Esophagus muscularis mucosa (tissue), 4 donors: ENCODE measurements around the gene SERF2. TPM values are rescaled to one million over a fixed set of nuclear protein-coding genes. Genes with fewer than 3 reads are reported as not detected.

ENCODE experiments used
- DNase-seq: peaks from one replicate; pipeline ENCODE4 v3.0.0-alpha.2; 2017; ENCODE audit errors: extremely low spot score
- H3K27ac ChIP-seq, 4 donors: fragments of 200-600 bp; sonication (generic); replicated peaks in 1 of 4; 1 replicate in 3 of 4; 2 replicates in 1 of 4; pipeline ENCODE4 v1.5.1; 2016 to 2019; ENCODE audit warnings: mild to moderate bottlenecking in 1 of 4
- H3K27me3 ChIP-seq, 4 donors: fragments of 200-600 bp; sonication (generic); one replicate each; pipeline versions ENCODE4 v1.5.1 to v1.6.0; 2016 to 2019
- H3K36me3 ChIP-seq, 4 donors: fragments of 200-600 bp; sonication (generic); one replicate each; pipeline ENCODE4 v1.5.1; 2016 to 2019
- H3K4me1 ChIP-seq, 4 donors: fragments of 200-600 bp; sonication (generic); one replicate each; pipeline ENCODE4 v1.5.1; 2016 to 2019
- H3K4me3 ChIP-seq, 4 donors: fragments of 200-600 bp; sonication (generic); 1 replicate in 2 of 4; 2 replicates in 2 of 4; pipeline ENCODE4 v1.5.1; 2016 to 2019; ENCODE audit warnings: mild to moderate bottlenecking in 4 of 4, moderate library complexity in 1 of 4
- H3K9me3 ChIP-seq, 4 donors: fragments of 200-600 bp; sonication (generic); 1 replicate in 3 of 4; 2 replicates in 1 of 4; pipeline ENCODE4 v1.5.1; 2016 to 2019
- EP300 ChIP-seq: sonication (generic); formaldehyde crosslinking; IDR thresholded peaks from one replicate; pipeline ENCODE4 v1.6.1; 2017; ENCODE audit warnings: antibody characterized with exemption
- POLR2A ChIP-seq: fragments of 450-650 bp; IDR thresholded peaks from one replicate; pipeline ENCODE4 v1.6.1; 2017; ENCODE audit warnings: antibody characterized with exemption, moderate library complexity, mild to moderate bottlenecking, low read depth
- POLR2AphosphoS5 ChIP-seq, 2 donors: sonication (generic); formaldehyde crosslinking; IDR thresholded peaks; one replicate each; pipeline ENCODE4 v1.6.1; 2017; ENCODE audit warnings: antibody characterized with exemption in 2 of 2
- WGBS: methylation state at CpG from one replicate; pipeline ENCODE4 v1.1.5; 2018; 5-methylcytosine and 5-hydroxymethylcytosine counted together
- intact Hi-C: fragments of 100-400 bp; cut with DNase I; formaldehyde crosslinking; loops from one replicate; pipeline ENCODE4 v1.15.1; 2023
- total RNA-seq, 4 donors: library from RNA; depleted of rRNA; stranded (reverse); fragments of >200 nt; gene quantifications; one replicate each; pipeline versions ENCODE4 v1.1.0 to v1.2.1, GENCODE V29; 2016
- TF ChIP-seq, protein P1 (sequence below), 3 experiments: fragments of 200-600 bp in 2 of 3; fragments of 450-650 bp in 1 of 3; sonication (generic) in 2 of 3; IDR thresholded peaks; one replicate each; pipeline ENCODE4 v1.5.1; 2017 to 2019; ENCODE audit warnings: antibody characterized with exemption in 3 of 3, mild to moderate bottlenecking in 2 of 3, moderate library complexity in 1 of 3

The SERF2 gene
- total RNA-seq, 4 donors from 2014 or later = 625 to 874 (median 721) TPM

DNA sequence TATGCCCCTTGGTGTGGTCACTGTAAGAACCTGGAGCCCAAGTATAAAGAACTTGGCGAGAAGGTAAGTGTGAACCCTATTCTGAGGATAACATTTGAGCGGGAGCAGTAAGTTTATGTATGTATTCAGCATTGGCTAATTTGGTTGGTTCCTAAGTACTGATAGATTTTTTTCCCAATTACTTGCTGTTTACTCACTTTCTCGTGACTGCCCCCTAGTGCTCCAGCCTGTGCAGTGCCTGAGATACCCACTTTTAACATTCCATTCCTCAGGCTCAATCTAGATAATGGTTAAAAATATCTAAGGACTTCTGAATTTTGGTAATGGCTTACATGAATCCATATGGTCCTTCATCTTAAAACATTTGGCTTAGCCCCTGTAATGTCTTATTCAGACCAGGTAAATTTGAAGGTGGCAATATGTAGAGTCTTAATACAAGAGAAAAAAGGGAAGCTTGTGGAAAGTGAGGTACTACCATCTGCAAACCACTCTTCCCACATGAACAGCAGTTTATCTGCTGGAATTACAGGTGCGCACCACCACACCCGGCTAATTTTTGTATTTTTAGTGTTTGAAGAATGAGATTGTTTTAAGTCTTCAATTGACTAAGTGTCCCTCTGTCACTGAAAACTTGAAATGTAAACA lies 22.4 kb upstream of the SERF2 start:
- no peak for DNase-seq
- H3K4me1 ChIP-seq = no peaks in the 10 kb centered on the region
- H3K4me3 ChIP-seq = no peak overlapping the region
- H3K9me3 ChIP-seq = no peaks in the 10 kb centered on the region
- no peaks in the 10 kb centered on the region for H3K27me3 ChIP-seq
- intact Hi-C loops = no loop called here
- no peak overlapping the region for H3K27ac ChIP-seq
- no peak for TF ChIP-seq EP300
- TF ChIP-seq POLR2A = no peak
- no peak for TF ChIP-seq POLR2AphosphoS5 (IDR thresholded peaks at IDR 0.05)
- TF ChIP-seq, protein P1, sequence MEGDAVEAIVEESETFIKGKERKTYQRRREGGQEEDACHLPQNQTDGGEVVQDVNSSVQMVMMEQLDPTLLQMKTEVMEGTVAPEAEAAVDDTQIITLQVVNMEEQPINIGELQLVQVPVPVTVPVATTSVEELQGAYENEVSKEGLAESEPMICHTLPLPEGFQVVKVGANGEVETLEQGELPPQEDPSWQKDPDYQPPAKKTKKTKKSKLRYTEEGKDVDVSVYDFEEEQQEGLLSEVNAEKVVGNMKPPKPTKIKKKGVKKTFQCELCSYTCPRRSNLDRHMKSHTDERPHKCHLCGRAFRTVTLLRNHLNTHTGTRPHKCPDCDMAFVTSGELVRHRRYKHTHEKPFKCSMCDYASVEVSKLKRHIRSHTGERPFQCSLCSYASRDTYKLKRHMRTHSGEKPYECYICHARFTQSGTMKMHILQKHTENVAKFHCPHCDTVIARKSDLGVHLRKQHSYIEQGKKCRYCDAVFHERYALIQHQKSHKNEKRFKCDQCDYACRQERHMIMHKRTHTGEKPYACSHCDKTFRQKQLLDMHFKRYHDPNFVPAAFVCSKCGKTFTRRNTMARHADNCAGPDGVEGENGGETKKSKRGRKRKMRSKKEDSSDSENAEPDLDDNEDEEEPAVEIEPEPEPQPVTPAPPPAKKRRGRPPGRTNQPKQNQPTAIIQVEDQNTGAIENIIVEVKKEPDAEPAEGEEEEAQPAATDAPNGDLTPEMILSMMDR (IDR thresholded peaks at IDR 0.05) = peak; percentile 64 to 81 (median 72)
- peaks cover 59 to 92% (median 90%) of the 10 kb centered on the region in 4 donors for H3K36me3 ChIP-seq
- WGBS = 70% methylated on average over 5 of the region's 5 CpGs

DNA sequence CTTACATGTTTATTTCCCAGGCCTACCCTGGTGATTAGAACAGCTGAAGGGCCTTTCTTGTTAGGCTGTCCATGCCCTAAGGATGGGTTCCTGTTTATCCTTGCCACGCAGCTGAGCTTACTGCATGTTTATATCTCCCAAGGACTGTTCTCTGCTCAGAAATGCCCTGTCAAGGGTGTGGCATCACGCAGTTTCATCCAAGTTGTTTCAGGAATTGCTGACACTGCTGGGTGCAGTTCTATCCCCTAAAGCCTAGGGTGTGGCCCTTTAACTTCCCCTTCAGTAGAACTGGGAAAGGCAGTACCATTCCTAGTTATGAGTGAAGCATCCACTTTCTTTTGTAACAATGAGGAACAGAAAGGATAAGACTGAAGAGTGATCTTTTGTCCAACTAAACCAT lies 20.3 kb upstream of the SERF2 start:
- H3K9me3 ChIP-seq = no peaks in the 10 kb centered on the region
- H3K4me1 ChIP-seq = peaks cover 4 to 15% (median 14%) of the 10 kb centered on the region in 4 donors
- peak overlapping the region in 1 of 4 donors; percentile 5 for H3K27ac ChIP-seq
- DNase-seq = no peak
- intact Hi-C loops = no loop called here
- no peak for TF ChIP-seq EP300
- TF ChIP-seq POLR2AphosphoS5 (IDR thresholded peaks at IDR 0.05) = no peak
- TF ChIP-seq, protein P1 (IDR thresholded peaks at IDR 0.05) = no peak
- TF ChIP-seq POLR2A = no peak
- H3K27me3 ChIP-seq = no peaks in the 10 kb centered on the region
- peaks cover 42 to 71% (median 69%) of the 10 kb centered on the region in 4 donors for H3K36me3 ChIP-seq
- no peak overlapping the region for H3K4me3 ChIP-seq
- WGBS = 49% methylated on average over 2 of the region's 2 CpGs

DNA sequence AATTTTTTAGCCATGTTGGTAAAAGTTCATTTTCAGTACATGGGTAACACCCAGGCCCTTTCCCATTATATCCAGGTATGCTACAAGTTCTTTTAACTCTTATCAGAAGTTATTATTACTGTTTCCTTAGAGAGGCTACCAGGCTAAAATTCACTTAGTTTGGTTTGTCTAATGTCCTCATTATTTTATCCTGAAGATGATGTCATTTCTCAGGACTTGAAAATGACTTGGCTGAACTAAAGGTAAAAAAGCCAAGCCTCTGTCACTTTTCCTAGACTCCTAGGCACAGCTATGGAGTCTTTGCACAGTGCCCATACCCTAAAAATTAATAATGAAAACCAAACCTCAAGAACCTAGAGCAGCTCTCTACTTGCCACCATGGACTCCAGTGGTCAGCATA lies 19.5 kb upstream of the SERF2 start:
- DNase-seq = no peak
- Histone ChIP-seq H3K4me1 (peaks cover 4 to 21% (median 17%) of the 10 kb centered on the region in 4 donors), H3K27me3 (no peaks in the 10 kb centered on the region), H3K27ac (no peak overlapping the region), H3K4me3 (no peak overlapping the region), H3K36me3 (peaks cover 36 to 63% (median 61%) of the 10 kb centered on the region in 4 donors), H3K9me3 (no peaks in the 10 kb centered on the region)
- TF ChIP-seq POLR2A (no peak), POLR2AphosphoS5 (IDR thresholded peaks at IDR 0.05) (no peak), EP300 (no peak)
- TF ChIP-seq, protein P1 (IDR thresholded peaks at IDR 0.05) = no peak
- intact Hi-C loops = no loop called here

DNA sequence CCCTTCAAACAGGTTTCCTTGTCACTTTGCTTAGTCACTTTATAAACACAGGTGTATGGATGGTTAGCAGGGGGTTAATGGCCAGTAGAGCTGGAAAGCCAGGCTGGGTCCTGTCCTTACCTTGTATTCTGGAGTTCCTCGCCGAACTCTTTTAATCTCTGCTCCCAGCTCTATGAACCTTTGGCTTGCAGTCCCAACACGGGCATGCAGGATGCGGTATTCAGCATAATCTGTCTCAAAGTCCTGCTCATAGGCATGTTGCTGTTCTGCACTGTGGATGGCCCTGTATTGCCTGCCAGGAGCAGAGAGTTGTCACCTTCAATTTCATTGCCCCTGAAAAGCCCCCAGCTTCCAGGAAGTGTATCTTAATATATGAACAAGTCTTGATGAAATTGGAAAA lies 18.1 kb upstream of the SERF2 start:
- Histone ChIP-seq H3K27ac (peak overlapping the region in 1 of 4 donors; percentile 94), H3K4me1 (peaks cover 9 to 27% (median 23%) of the 10 kb centered on the region in 4 donors), H3K27me3 (no peaks in the 10 kb centered on the region), H3K36me3 (peaks cover 24 to 48% (median 46%) of the 10 kb centered on the region in 4 donors), H3K4me3 (no peak overlapping the region), H3K9me3 (no peaks in the 10 kb centered on the region)
- TF ChIP-seq POLR2A = no peak
- no peak for TF ChIP-seq EP300
- TF ChIP-seq, protein P1 (IDR thresholded peaks at IDR 0.05) = no peak
- TF ChIP-seq POLR2AphosphoS5 (IDR thresholded peaks at IDR 0.05) = no peak
- intact Hi-C loops = no loop called here
- 74% methylated on average over 4 of the region's 4 CpGs for WGBS
- DNase-seq = no peak
